ENCODE data around the gene UNC13D. TPM values are rescaled to one million over a fixed set of nuclear protein-coding genes. Genes with fewer than 3 reads are reported as not detected.
"Not testable (repeated sequence)": the region's sequence is repeated elsewhere in the genome, so short reads cannot be mapped to it uniquely, and the experiment has no call there.

The UNC13D gene
- total RNA-seq: 10 to 100 TPM; 89.0 to 97.6 TPM

DNA sequence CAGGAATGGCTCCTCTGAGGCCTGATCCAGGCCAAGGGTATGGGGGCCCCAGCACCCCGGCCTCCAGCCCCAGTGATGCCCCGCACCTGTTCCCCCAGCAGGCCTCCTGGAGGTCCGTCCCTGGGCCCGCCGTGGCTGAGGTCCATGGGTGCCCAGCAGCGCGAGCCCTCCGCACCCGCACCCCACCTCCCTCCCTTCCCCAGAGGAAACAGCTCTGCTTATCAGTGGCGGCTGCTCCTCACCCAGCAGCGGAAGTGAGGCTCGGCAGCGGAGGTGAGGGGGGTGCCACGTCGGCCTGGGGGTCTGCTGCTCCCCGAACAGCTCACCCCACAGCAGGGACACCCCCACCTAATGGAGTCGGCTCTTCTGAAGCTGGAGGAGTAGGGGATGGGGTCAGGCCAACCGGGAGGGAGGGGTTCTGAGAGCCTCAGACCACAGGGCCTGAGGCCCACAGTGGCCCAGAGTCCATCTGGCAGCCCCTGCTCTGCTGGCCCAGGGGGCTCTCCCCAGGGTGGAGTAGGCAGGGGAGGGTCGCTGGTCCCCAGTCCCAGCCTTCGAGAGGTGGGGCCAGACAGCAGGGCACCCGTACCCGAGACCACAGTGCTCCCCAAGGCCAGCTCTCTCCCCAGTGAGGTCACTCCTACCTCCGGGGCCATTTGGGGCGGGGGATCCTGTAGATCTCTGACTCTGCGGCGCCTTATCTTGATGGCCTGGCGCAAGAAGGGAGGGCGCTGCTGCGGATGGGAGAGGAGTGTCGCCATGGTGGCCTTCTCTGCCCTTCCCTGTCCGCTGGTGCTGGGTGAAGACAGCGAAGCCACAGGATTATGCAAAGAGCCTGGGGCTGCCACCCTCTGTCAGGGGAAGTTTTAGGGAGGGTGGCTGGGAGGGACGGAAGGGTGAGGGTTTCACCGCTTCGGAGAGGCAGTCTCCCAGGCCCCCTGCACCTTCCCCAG, at the start of gene UNC13D:
TSS of gene UNC13D (minus strand) at position 828 of the 953 bp plus-strand sequence. CDS start at position 761, 67 bp downstream.
- H3K27ac Mint-ChIP-seq: peak within 1 kb of the TSS; percentile 96
- H3K9me3 Mint-ChIP-seq: no peaks in the 10 kb centered on the region
- peak within 1 kb of the TSS; percentile 91 to 96 for H3K4me3 Mint-ChIP-seq
- DNase-seq (peak; percentile 69 to 74), ATAC-seq (replicated peaks in 1 of 2) (peak; percentile 69 to 74)
- H3K36me3 Mint-ChIP-seq (ENCODE audit: insufficient read depth in 2 of 2): peaks cover 0 to 6% of the 10 kb centered on the region in 2 donors
- H3K4me1 Mint-ChIP-seq (ENCODE audit: low read depth): peaks cover 19% of the 10 kb centered on the region
- no peaks in the 10 kb centered on the region for H3K27me3 Mint-ChIP-seq (ENCODE audit: low read depth)

- Mint-ChIP-seq H3K36me3 (ENCODE audit: insufficient read depth in 2 of 2) (peaks cover 0 to 4% of the 10 kb centered on the region in 2 donors), H3K27me3 (ENCODE audit: low read depth) (no peaks in the 10 kb centered on the region), H3K27ac (peak overlapping the region; percentile 25), H3K4me1 (ENCODE audit: low read depth) (peaks cover 41% of the 10 kb centered on the region), H3K4me3 (no peak overlapping the region), H3K9me3 (no peaks in the 10 kb centered on the region)
- ATAC-seq (replicated peaks in 1 of 2): no peak
- DNase-seq: no peak
Observed at GRCh38 chr17:75893305-75894048, 49.3 kb upstream of the UNC13D start.

- H3K4me3 Mint-ChIP-seq: no peak overlapping the region
- H3K27ac Mint-ChIP-seq: no peak overlapping the region
- no peak for DNase-seq
- no peaks in the 10 kb centered on the region for H3K27me3 Mint-ChIP-seq (ENCODE audit: low read depth)
- H3K4me1 Mint-ChIP-seq (ENCODE audit: low read depth): peaks cover 39% of the 10 kb centered on the region
- no peaks in the 10 kb centered on the region for H3K9me3 Mint-ChIP-seq
- H3K36me3 Mint-ChIP-seq (ENCODE audit: insufficient read depth in 2 of 2): peaks cover 0 to 3% of the 10 kb centered on the region in 2 donors
- ATAC-seq (replicated peaks in 1 of 2): no peak
Observed at GRCh38 chr17:75892556-75893224, 48.5 kb upstream of the UNC13D start.

DNA sequence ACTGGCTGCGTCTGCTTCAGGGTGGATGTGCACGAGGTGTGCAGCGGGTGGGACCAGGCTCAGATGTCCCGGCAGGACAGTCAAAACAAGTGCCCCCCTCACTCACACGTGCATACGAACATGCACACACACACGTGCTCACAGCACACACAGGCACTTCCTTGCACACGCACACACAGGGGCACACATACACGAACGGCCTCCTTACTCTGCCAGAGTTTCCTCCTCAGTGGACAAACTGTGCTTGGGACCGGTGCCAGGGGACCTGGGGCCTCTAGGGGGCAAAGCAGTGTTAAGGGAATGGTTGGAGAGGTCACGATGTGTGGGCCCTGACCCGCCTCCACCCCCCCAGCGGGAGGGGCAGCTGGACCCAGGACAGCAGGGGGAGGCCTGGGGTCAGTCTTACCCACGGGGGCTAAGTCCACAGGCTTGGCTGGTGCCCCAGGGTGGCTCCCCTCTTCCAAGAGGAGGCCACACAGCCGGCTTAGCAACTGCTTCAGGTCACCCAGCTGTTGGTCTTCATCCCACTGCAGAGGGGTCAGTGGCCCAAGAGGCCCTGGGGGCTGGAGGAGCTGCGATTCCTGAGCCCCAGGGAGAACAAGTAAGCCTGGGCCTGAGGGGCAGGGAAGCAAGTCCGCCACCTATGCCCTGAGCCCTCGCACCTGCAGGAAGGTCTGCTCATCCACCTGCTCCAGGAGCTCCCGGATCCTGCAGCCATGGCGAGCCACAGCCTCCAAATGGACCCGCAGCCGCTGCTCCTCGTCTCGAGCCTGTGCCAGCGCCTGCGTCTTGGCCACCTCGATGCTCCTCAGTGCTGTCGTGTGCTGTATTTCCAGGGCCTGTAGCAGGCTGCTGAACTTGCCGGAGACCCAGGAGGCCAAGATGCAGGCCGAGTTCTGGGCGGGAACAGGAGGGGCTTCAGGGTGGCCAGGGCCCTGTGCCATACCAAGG, 47.7 kb upstream of the UNC13D start:
- no peak for DNase-seq
- Mint-ChIP-seq H3K4me3 (no peak overlapping the region), H3K36me3 (ENCODE audit: insufficient read depth in 2 of 2) (no peaks in the 10 kb centered on the region), H3K4me1 (ENCODE audit: low read depth) (peaks cover 35% of the 10 kb centered on the region), H3K27me3 (ENCODE audit: low read depth) (no peaks in the 10 kb centered on the region), H3K27ac (no peak overlapping the region), H3K9me3 (no peaks in the 10 kb centered on the region)
- ATAC-seq (replicated peaks in 1 of 2): no peak

DNA sequence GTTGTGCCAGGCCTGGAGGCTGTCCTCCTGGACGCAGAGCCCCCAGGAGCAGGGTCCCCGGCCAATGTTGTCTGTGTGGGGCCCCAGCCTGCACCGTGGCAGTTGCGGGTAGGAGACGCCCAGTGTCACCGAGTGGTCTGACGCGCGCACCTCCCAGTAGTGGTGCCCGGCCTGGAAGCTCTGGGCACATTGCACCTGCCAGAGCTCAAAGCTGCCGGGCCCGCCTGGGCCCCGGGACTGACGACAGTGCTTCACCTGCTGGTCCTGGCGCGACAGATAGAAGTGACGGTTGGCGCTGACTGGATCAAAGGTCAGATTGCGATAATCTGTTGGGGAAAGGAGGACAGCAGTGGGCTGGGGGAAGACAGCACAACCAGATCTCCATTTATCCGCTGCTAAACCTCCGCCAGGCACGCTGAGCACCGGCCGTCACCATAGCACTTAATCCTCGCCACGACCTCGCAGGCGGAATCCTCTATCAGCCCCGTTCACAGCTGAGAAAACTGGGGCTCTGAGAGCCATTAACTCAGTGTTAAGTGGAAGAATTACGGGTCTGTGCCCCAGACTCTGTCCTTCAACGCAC, 46.9 kb upstream of the UNC13D start:
- Mint-ChIP-seq H3K36me3 (ENCODE audit: insufficient read depth in 2 of 2) (no peaks in the 10 kb centered on the region), H3K9me3 (no peaks in the 10 kb centered on the region), H3K4me3 (no peak overlapping the region), H3K27ac (no peak overlapping the region), H3K27me3 (ENCODE audit: low read depth) (no peaks in the 10 kb centered on the region), H3K4me1 (ENCODE audit: low read depth) (peaks cover 35% of the 10 kb centered on the region)
- ATAC-seq (replicated peaks in 1 of 2) (no peak), DNase-seq (no peak)

GRCh38 chr17:75889454-75889853, 45.2 kb upstream of the UNC13D start:
- ATAC-seq (replicated peaks in 1 of 2): peak; percentile 61 to 71
- no peaks in the 10 kb centered on the region for H3K27me3 Mint-ChIP-seq (ENCODE audit: low read depth)
- H3K36me3 Mint-ChIP-seq (ENCODE audit: insufficient read depth in 2 of 2): no peaks in the 10 kb centered on the region
- H3K27ac Mint-ChIP-seq: peak overlapping the region; percentile 57
- H3K9me3 Mint-ChIP-seq: no peaks in the 10 kb centered on the region
- peak in 1 of 2 donors; percentile 28 for DNase-seq
- H3K4me1 Mint-ChIP-seq (ENCODE audit: low read depth): peaks cover 20% of the 10 kb centered on the region
- no peak overlapping the region for H3K4me3 Mint-ChIP-seq

- no peaks in the 10 kb centered on the region for H3K27me3 Mint-ChIP-seq (ENCODE audit: low read depth)
- no peak for DNase-seq
Observed at GRCh38 chr17:75888484-75888883, 44.3 kb upstream of the UNC13D start.

DNA sequence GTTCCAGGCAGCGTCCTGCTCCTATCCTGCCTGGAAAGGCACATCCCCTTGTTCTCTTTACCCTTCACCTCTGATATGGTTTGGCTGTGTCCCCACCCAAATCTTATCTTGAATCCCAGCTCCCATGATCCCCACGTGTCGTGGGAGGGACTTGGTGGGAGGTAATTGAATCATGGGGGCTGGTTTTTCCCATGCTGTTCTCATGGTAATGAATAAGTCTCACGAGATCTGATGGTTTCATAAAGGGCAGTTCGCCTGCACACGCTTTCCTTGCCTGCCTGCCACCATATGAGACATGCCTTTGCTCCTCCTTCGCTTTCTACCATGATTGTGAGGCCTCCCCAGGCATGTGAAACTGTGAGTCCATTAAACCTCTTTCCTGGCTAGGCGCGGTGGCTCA, 41.7 kb upstream of the UNC13D start:
- not testable (repeated sequence) for H3K27me3 Mint-ChIP-seq (ENCODE audit: low read depth); H3K27ac Mint-ChIP-seq; H3K9me3 Mint-ChIP-seq; H3K36me3 Mint-ChIP-seq (ENCODE audit: insufficient read depth in 2 of 2); H3K4me3 Mint-ChIP-seq; DNase-seq; ATAC-seq (replicated peaks in 1 of 2)
- peaks cover 11% of the 10 kb centered on the region for H3K4me1 Mint-ChIP-seq (ENCODE audit: low read depth)

More at GRCh38 chr17:75888484-75888883, 44.3 kb upstream of the UNC13D start:
- Mint-ChIP-seq H3K27ac (no peak overlapping the region), H3K4me3 (no peak overlapping the region), H3K36me3 (ENCODE audit: insufficient read depth in 2 of 2) (no peaks in the 10 kb centered on the region), H3K9me3 (no peaks in the 10 kb centered on the region), H3K4me1 (ENCODE audit: low read depth) (peaks cover 11% of the 10 kb centered on the region)
- no peak for ATAC-seq (replicated peaks in 1 of 2)

GRCh38 chr17:75885431-75885830, 41.2 kb upstream of the UNC13D start:
- no peak for ATAC-seq (replicated peaks in 1 of 2)
- no peak for DNase-seq
- Mint-ChIP-seq H3K36me3 (ENCODE audit: insufficient read depth in 2 of 2) (no peaks in the 10 kb centered on the region), H3K4me3 (no peak overlapping the region), H3K4me1 (ENCODE audit: low read depth) (peaks cover 10% of the 10 kb centered on the region), H3K27ac (no peak overlapping the region), H3K9me3 (no peaks in the 10 kb centered on the region), H3K27me3 (ENCODE audit: low read depth) (no peaks in the 10 kb centered on the region)

- H3K4me1 Mint-ChIP-seq (ENCODE audit: low read depth): peaks cover 15% of the 10 kb centered on the region
- ATAC-seq (replicated peaks in 1 of 2) (no peak), DNase-seq (no peak)
- H3K4me3 Mint-ChIP-seq: no peak overlapping the region
- no peak overlapping the region for H3K27ac Mint-ChIP-seq
- H3K36me3 Mint-ChIP-seq (ENCODE audit: insufficient read depth in 2 of 2): no peaks in the 10 kb centered on the region
- no peaks in the 10 kb centered on the region for H3K27me3 Mint-ChIP-seq (ENCODE audit: low read depth)
- H3K9me3 Mint-ChIP-seq: no peaks in the 10 kb centered on the region
Observed at GRCh38 chr17:75881678-75882454, 37.7 kb upstream of the UNC13D start.

GRCh38 chr17:75880266-75880665, 36.1 kb upstream of the UNC13D start:
- Mint-ChIP-seq H3K36me3 (ENCODE audit: insufficient read depth in 2 of 2) (no peaks in the 10 kb centered on the region), H3K27ac (no peak overlapping the region), H3K4me3 (peak overlapping the region; percentile 22 to 32), H3K27me3 (ENCODE audit: low read depth) (no peaks in the 10 kb centered on the region), H3K9me3 (no peaks in the 10 kb centered on the region), H3K4me1 (ENCODE audit: low read depth) (peaks cover 27% of the 10 kb centered on the region)
- ATAC-seq (replicated peaks in 1 of 2) (no peak), DNase-seq (no peak)
